GM18502 (cell line): ENCODE measurements around the gene PC.

Experiments used
- ATAC-seq: cut with Tn5 transposase; IDR thresholded peaks from one replicate; pipeline ENCODE4 v1.9.1; 2021; ENCODE audit warnings: mild to moderate bottlenecking; ENCODE audit not compliant: unreplicated experiment, poor library complexity

The PC gene

GRCh38 chr11:66870616-66871520 is 87.3 kb downstream of the PC start:
- ATAC-seq: no peak

GRCh38 chr11:66870131-66870530 is 88.1 kb downstream of the PC start:
- no peak for ATAC-seq

GRCh38 chr11:66869567-66869870 is 88.7 kb downstream of the PC start:
- no peak for ATAC-seq

DNA sequence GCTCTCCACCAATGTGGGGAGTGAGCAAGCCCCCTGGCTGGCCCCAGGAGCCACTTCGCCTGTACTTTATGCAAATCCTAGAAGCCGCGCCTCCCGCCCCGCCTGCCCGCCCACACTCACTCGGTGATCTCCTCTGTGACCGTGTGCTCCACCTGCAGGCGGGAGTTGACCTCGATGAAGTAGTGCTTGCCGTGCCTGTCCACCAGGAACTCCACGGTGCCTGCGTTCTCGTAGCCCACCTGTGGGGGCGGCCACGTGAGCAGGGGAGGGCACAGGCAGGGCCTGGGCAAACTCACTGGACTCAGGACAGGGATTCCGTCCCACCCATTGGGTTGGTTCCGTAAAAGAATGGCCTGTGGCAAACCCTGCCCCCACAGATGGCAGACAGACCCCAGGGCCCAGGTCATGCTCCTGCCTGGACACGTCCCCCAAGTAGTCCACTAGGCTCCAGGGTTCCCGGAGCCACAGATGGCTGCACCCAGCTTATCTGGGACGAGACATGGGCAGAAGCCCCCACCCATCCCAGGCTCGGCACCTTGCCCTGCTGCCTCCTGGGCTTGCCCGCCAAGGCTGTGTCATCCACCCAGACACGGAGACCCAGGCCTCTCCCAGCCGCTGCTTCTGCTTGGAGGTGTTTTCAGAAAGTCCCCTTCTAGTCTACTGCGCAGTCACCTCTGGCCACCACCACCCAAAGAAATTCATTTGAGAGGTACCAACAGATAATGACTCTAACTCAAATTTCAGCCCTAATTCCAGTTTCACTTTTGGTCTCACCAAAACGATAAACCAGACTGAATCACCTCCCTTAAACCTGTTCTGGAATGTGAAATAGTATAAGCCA is 89.2 kb downstream of the PC start:
- ATAC-seq: peak; percentile 75

DNA sequence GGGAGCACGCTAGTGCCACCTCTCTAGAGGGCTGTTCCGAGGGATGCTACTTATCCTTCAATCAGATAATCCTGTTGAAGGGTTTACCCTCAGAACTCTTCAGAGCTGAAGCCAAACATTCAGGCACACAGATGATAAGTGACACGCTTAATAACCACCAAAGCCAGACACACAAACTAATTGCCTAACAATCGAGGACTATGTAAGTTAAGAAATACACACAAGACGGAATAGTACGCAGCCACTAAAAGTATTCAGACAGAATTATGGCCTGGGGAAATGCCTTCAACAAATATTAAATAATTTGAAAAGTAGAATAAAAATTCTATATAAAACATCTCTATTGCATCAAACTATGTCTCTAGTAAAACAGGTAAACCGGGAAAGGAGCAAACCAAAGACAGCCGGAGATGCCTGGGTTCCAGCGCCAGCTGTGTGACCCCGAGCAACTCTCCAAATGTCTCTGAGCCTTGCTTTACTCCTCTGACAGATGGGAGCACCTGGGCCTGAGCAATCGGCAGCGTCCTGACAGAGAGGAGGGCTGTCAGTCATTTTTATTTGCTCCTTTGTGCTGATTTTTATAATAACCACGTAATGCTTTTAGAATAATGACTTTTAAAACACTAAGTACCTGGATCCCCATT is 90.0 kb downstream of the PC start:
- no peak for ATAC-seq

DNA sequence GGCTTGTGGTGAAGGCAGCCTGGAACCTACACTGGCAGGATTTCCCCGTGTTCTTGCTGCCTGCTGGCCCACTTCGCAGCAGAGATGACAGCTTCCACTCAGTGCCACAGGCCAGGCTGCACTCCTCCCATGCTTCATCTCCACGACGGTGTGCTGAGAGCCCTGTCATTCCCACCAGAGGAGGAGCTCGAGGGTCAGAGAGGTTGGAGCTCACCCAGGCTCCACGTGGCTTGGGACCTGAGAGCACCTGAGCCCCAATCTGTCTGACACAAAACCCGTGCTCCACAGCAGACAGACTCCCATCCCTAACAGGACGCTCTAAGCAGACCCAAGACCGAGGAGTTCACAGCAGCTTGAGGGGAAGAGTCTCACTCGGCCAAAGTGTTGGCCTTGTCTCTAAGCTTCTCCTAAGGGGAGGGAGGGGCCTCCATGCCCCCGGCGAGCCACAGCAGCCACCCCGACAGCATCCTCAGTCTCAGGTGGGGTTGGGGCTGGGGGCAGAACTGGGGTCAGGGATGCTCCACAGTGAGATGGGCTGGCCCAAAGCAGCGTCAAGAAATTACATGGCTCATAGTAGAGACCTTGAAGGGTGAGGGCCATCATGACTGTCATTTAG is 90.7 kb downstream of the PC start:
- no peak for ATAC-seq

GRCh38 chr11:66866511-66866986 is 91.6 kb downstream of the PC start:
- ATAC-seq: no peak

- ATAC-seq: no peak
These were observed 92.2 kb downstream of the PC start for GRCh38 chr11:66866007-66866406.

DNA sequence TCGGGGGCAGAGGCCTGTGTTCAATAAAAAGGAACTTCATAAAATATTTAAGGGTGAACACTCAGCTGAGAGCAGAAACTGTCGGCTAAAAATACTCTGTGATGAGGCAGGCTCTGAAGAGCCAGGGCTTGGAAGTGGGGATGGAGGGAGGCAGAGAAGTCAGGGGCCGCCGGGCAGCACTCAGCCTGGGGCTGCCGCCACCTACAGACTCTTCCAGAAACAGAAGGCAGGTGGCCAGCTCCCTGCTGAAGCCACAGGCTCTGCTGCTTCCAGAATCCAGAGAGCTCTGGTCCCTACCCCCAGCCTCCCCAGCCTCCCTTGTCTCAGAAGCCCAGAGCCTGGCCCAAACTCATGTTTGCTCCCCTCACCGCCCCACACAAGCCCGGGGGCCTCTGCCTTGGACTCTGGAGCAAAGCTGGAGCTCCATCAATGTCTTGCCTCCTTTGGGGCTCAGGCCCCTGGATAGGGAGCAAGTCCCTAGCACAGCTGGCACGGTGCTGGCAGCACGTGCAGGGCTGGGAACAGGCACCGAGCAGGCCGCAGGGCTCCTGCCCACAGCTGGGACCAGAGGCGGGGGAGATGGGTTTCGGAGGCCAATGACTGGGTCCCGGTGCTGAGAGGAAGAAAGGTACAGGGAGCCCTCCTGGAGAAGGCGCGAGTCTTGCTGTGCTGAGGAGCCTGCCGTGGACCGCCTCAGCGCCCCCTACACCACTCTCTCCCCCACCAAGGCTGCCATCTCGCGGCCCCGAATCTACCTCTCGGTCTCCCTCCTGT is 93.1 kb downstream of the PC start:
- no peak for ATAC-seq

GRCh38 chr11:66864172-66864901 is 93.8 kb downstream of the PC start:
- no peak for ATAC-seq

GRCh38 chr11:66863428-66864125 is 94.6 kb downstream of the PC start:
- no peak for ATAC-seq

- ATAC-seq: no peak
These were observed 95.6 kb downstream of the PC start for GRCh38 chr11:66862559-66863037.

GRCh38 chr11:66861774-66862558 is 96.2 kb downstream of the PC start:
- ATAC-seq: no peak

GRCh38 chr11:66861038-66861773 is 97.0 kb downstream of the PC start:
- no peak for ATAC-seq

- no peak for ATAC-seq
These were observed 97.7 kb downstream of the PC start for GRCh38 chr11:66860449-66860831.

- no peak for ATAC-seq
These were observed 98.3 kb downstream of the PC start for GRCh38 chr11:66859686-66860448.
